Measurements from ENCODE around the gene CADM2.

DNA sequence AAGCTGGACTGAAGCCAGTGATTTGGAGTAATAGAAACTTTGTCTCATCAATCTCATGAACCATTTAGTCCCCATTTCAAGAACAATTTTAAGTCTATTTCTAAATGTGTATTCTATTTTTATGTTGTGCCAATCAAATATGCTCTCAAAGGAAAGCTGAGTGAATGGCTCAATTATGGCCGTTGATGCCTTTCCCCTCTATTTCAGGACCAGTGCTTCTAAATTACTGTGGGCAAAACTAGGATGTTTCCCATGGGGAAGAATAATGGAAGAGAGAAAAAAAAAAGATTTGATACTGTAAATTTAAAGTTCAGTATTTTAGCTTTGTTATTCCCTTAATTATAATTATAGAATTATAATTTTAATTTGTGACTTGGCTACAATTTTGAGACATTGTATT lies 110.1 kb downstream of the CADM2 start:
- TF ChIP-seq EZH2phosphoT487 (IDR thresholded peaks at IDR 0.05; ENCODE audit: insufficient read depth, low read depth) (no peak), EZH2 (IDR thresholded peaks at IDR 0.05; ENCODE audit: insufficient read depth, poor library complexity, severe bottlenecking) (no peak)
